ENCODE results near the gene IGF1R. TPM values are rescaled to one million over a fixed set of nuclear protein-coding genes. Genes with fewer than 3 reads are reported as not detected.

The IGF1R gene
- total and polyA plus RNA-seq, 4 donors = 17.6 to 34.8 (median 21.0) TPM

GRCh38 chr15:98909968-98910885 is 261.9 kb downstream of the IGF1R start:
- 83% methylated on average over 18 of the region's 21 CpGs for WGBS (ENCODE audit: insufficient coverage)
- no peak for DNase-seq (ENCODE audit: low read depth in 4 of 6, low spot score in 6 of 6)
- Histone ChIP-seq H3K27me3 (ENCODE audit: control insufficient read depth, insufficient read depth, low read length) (no peaks in the 10 kb centered on the region), H3K36me3 (ENCODE audit: control insufficient read depth, insufficient read depth, low read length) (peaks cover 36% of the 10 kb centered on the region), H3K27ac (ENCODE audit: low read depth, low read length) (no peak overlapping the region), H3K4me1 (ENCODE audit: control insufficient read depth, insufficient read depth, low read length) (peaks cover 4% of the 10 kb centered on the region), H3K9me3 (ENCODE audit: control insufficient read depth, insufficient read depth, low read length) (no peaks in the 10 kb centered on the region), H3K4me3 (ENCODE audit: low read depth, low read length) (no peak overlapping the region)

GRCh38 chr15:98914626-98915025 is 266.3 kb downstream of the IGF1R start:
- H3K4me3 ChIP-seq (ENCODE audit: low read depth, low read length) = no peak overlapping the region
- WGBS (ENCODE audit: insufficient coverage) = 94% methylated on average over 5 of the region's 7 CpGs
- no peaks in the 10 kb centered on the region for H3K4me1 ChIP-seq (ENCODE audit: control insufficient read depth, insufficient read depth, low read length)
- no peaks in the 10 kb centered on the region for H3K9me3 ChIP-seq (ENCODE audit: control insufficient read depth, insufficient read depth, low read length)
- no peaks in the 10 kb centered on the region for H3K27me3 ChIP-seq (ENCODE audit: control insufficient read depth, insufficient read depth, low read length)
- no peak for DNase-seq (ENCODE audit: low read depth in 4 of 6, low spot score in 6 of 6)
- H3K36me3 ChIP-seq (ENCODE audit: control insufficient read depth, insufficient read depth, low read length) = peaks cover 49% of the 10 kb centered on the region
- H3K27ac ChIP-seq (ENCODE audit: low read depth, low read length) = no peak overlapping the region

- no peaks in the 10 kb centered on the region for H3K4me1 ChIP-seq (ENCODE audit: control insufficient read depth, insufficient read depth, low read length)
- no peaks in the 10 kb centered on the region for H3K9me3 ChIP-seq (ENCODE audit: control insufficient read depth, insufficient read depth, low read length)
- no peak overlapping the region for H3K4me3 ChIP-seq (ENCODE audit: low read depth, low read length)
- no peak overlapping the region for H3K27ac ChIP-seq (ENCODE audit: low read depth, low read length)
- 100% methylated on average over 5 of the region's 8 CpGs for WGBS (ENCODE audit: insufficient coverage)
- no peaks in the 10 kb centered on the region for H3K27me3 ChIP-seq (ENCODE audit: control insufficient read depth, insufficient read depth, low read length)
- H3K36me3 ChIP-seq (ENCODE audit: control insufficient read depth, insufficient read depth, low read length) = peaks cover 47% of the 10 kb centered on the region
- no peak for DNase-seq (ENCODE audit: low read depth in 4 of 6, low spot score in 6 of 6)
Measured at GRCh38 chr15:98916826-98917225, 268.5 kb downstream of the IGF1R start.

- WGBS (ENCODE audit: insufficient coverage) = 92% methylated on average over 2 of the region's 3 CpGs
- Histone ChIP-seq H3K9me3 (ENCODE audit: control insufficient read depth, insufficient read depth, low read length) (no peaks in the 10 kb centered on the region), H3K27ac (ENCODE audit: low read depth, low read length) (no peak overlapping the region), H3K27me3 (ENCODE audit: control insufficient read depth, insufficient read depth, low read length) (no peaks in the 10 kb centered on the region), H3K4me1 (ENCODE audit: control insufficient read depth, insufficient read depth, low read length) (peaks cover 4% of the 10 kb centered on the region), H3K4me3 (ENCODE audit: low read depth, low read length) (no peak overlapping the region), H3K36me3 (ENCODE audit: control insufficient read depth, insufficient read depth, low read length) (peaks cover 46% of the 10 kb centered on the region)
- DNase-seq (ENCODE audit: low read depth in 4 of 6, low spot score in 6 of 6) = no peak
Measured at GRCh38 chr15:98917417-98917816, 269.1 kb downstream of the IGF1R start.

- Histone ChIP-seq H3K27me3 (ENCODE audit: control insufficient read depth, insufficient read depth, low read length) (no peaks in the 10 kb centered on the region), H3K27ac (ENCODE audit: low read depth, low read length) (no peak overlapping the region), H3K9me3 (ENCODE audit: control insufficient read depth, insufficient read depth, low read length) (no peaks in the 10 kb centered on the region), H3K36me3 (ENCODE audit: control insufficient read depth, insufficient read depth, low read length) (peaks cover 50% of the 10 kb centered on the region), H3K4me1 (ENCODE audit: control insufficient read depth, insufficient read depth, low read length) (peaks cover 17% of the 10 kb centered on the region), H3K4me3 (ENCODE audit: low read depth, low read length) (no peak overlapping the region)
- WGBS (ENCODE audit: insufficient coverage) = 92% methylated on average over 7 of the region's 10 CpGs
- DNase-seq (ENCODE audit: low read depth in 4 of 6, low spot score in 6 of 6) = no peak
Measured at GRCh38 chr15:98920091-98920880, 271.9 kb downstream of the IGF1R start.

- Histone ChIP-seq H3K27me3 (ENCODE audit: control insufficient read depth, insufficient read depth, low read length) (no peaks in the 10 kb centered on the region), H3K4me1 (ENCODE audit: control insufficient read depth, insufficient read depth, low read length) (peaks cover 17% of the 10 kb centered on the region), H3K27ac (ENCODE audit: low read depth, low read length) (no peak overlapping the region), H3K4me3 (ENCODE audit: low read depth, low read length) (no peak overlapping the region), H3K36me3 (ENCODE audit: control insufficient read depth, insufficient read depth, low read length) (peaks cover 38% of the 10 kb centered on the region), H3K9me3 (ENCODE audit: control insufficient read depth, insufficient read depth, low read length) (no peaks in the 10 kb centered on the region)
- WGBS (ENCODE audit: insufficient coverage) = 60% methylated on average over 12 of the region's 12 CpGs
- peak in 3 of 6 donors; percentile 22 to 63 (median 55) for DNase-seq (ENCODE audit: low read depth in 4 of 6, low spot score in 6 of 6)
Measured at GRCh38 chr15:98923171-98923570, 274.8 kb downstream of the IGF1R start.

GRCh38 chr15:98923579-98923978 is 275.2 kb downstream of the IGF1R start:
- DNase-seq (ENCODE audit: low read depth in 4 of 6, low spot score in 6 of 6) = no peak
- 90% methylated on average over 7 of the region's 10 CpGs for WGBS (ENCODE audit: insufficient coverage)

GRCh38 chr15:98924401-98925049 is 276.2 kb downstream of the IGF1R start:
- H3K27ac ChIP-seq (ENCODE audit: low read depth, low read length) = no peak overlapping the region

More at GRCh38 chr15:98923579-98923978, 275.2 kb downstream of the IGF1R start:
- Histone ChIP-seq H3K36me3 (ENCODE audit: control insufficient read depth, insufficient read depth, low read length) (peaks cover 37% of the 10 kb centered on the region), H3K4me3 (ENCODE audit: low read depth, low read length) (no peak overlapping the region), H3K4me1 (ENCODE audit: control insufficient read depth, insufficient read depth, low read length) (peaks cover 17% of the 10 kb centered on the region), H3K9me3 (ENCODE audit: control insufficient read depth, insufficient read depth, low read length) (no peaks in the 10 kb centered on the region), H3K27ac (ENCODE audit: low read depth, low read length) (no peak overlapping the region), H3K27me3 (ENCODE audit: control insufficient read depth, insufficient read depth, low read length) (no peaks in the 10 kb centered on the region)

GRCh38 chr15:98926236-98926635 is 277.9 kb downstream of the IGF1R start:
- no peak overlapping the region for H3K27ac ChIP-seq (ENCODE audit: low read depth, low read length)
- no peak overlapping the region for H3K4me3 ChIP-seq (ENCODE audit: low read depth, low read length)
- peaks cover 33% of the 10 kb centered on the region for H3K36me3 ChIP-seq (ENCODE audit: control insufficient read depth, insufficient read depth, low read length)
- no CpG with 5 or more reads among the region's 1 CpG for WGBS (ENCODE audit: insufficient coverage)
- no peaks in the 10 kb centered on the region for H3K9me3 ChIP-seq (ENCODE audit: control insufficient read depth, insufficient read depth, low read length)
- peaks cover 17% of the 10 kb centered on the region for H3K4me1 ChIP-seq (ENCODE audit: control insufficient read depth, insufficient read depth, low read length)
- no peak for DNase-seq (ENCODE audit: low read depth in 4 of 6, low spot score in 6 of 6)
- H3K27me3 ChIP-seq (ENCODE audit: control insufficient read depth, insufficient read depth, low read length) = no peaks in the 10 kb centered on the region

More at GRCh38 chr15:98924401-98925049, 276.2 kb downstream of the IGF1R start:
- Histone ChIP-seq H3K4me1 (ENCODE audit: control insufficient read depth, insufficient read depth, low read length) (peaks cover 17% of the 10 kb centered on the region), H3K36me3 (ENCODE audit: control insufficient read depth, insufficient read depth, low read length) (peaks cover 34% of the 10 kb centered on the region), H3K4me3 (ENCODE audit: low read depth, low read length) (no peak overlapping the region), H3K9me3 (ENCODE audit: control insufficient read depth, insufficient read depth, low read length) (no peaks in the 10 kb centered on the region), H3K27me3 (ENCODE audit: control insufficient read depth, insufficient read depth, low read length) (no peaks in the 10 kb centered on the region)
- 83% methylated on average over 10 of the region's 11 CpGs for WGBS (ENCODE audit: insufficient coverage)
- DNase-seq (ENCODE audit: low read depth in 4 of 6, low spot score in 6 of 6) = no peak
